Hepatocyte (in vitro differentiated cells): ENCODE data around the gene FFAR4.

Experiments used
- CTCF ChIP-seq: fragments of 200-600 bp; sonication (generic); IDR thresholded peaks from 2 replicates; pipeline ENCODE4 v1.5.1; 2016; ENCODE audit warnings: antibody characterized with exemption, mild to moderate bottlenecking; ENCODE audit not compliant: poor library complexity
- EZH2 ChIP-seq: fragments of 200-600 bp; sonication (generic); IDR thresholded peaks from 2 replicates; pipeline ENCODE4 v1.6.1; 2016; ENCODE audit warnings: antibody characterized with exemption, mild to moderate bottlenecking, borderline replicate concordance
- EZH2phosphoT487 ChIP-seq: fragments of 200-600 bp; sonication (generic); IDR thresholded peaks from one replicate; pipeline ENCODE4 v1.6.1; 2018; ENCODE audit warnings: antibody characterized with exemption, mild to moderate bottlenecking, low read depth, moderate library complexity; ENCODE audit not compliant: unreplicated experiment, severe bottlenecking

GRCh38 chr10:93579985-93580711 is 13.7 kb downstream of the FFAR4 start:
- TF ChIP-seq CTCF (no peak), EZH2 (no peak), EZH2phosphoT487 (no peak)
